Glutamatergic neuron (in vitro differentiated cells): Measurements from ENCODE around the gene DICER1. TPM values are rescaled to one million over a fixed set of nuclear protein-coding genes. Genes with fewer than 3 reads are reported as not detected.
"Not testable (repeated sequence)": the region's sequence is repeated elsewhere in the genome, so short reads cannot be mapped to it uniquely, and the experiment has no call there.

Experiments
- DNase-seq: peaks from one replicate; pipeline ENCODE4 v3.0.0; 2022
- H3K27ac Mint-ChIP-seq: one replicate; pipeline ENCODE4 v1.8.0; 2020; ENCODE audit warnings: mild to moderate bottlenecking, mixed read lengths, inconsistent platforms; ENCODE audit not compliant: unreplicated experiment
- H3K27me3 Mint-ChIP-seq: one replicate; pipeline ENCODE4 v1.8.0; 2020; ENCODE audit warnings: mild to moderate bottlenecking, moderate library complexity, mixed read lengths, inconsistent platforms; ENCODE audit not compliant: unreplicated experiment
- H3K36me3 Mint-ChIP-seq: one replicate; pipeline ENCODE4 v1.8.0; 2020; ENCODE audit warnings: mild to moderate bottlenecking, mixed read lengths, inconsistent platforms; ENCODE audit not compliant: unreplicated experiment
- H3K4me1 Mint-ChIP-seq: one replicate; pipeline ENCODE4 v1.8.0; 2020; ENCODE audit warnings: mild to moderate bottlenecking, low read depth, mixed read lengths, inconsistent platforms; ENCODE audit not compliant: unreplicated experiment
- H3K4me3 Mint-ChIP-seq: one replicate; pipeline ENCODE4 v1.8.0; 2020; ENCODE audit warnings: mild to moderate bottlenecking, mixed read lengths, inconsistent platforms; ENCODE audit not compliant: unreplicated experiment
- H3K9me3 Mint-ChIP-seq: one replicate; pipeline ENCODE4 v1.8.0; 2020; ENCODE audit warnings: mild to moderate bottlenecking, moderate library complexity, mixed read lengths, inconsistent platforms; ENCODE audit not compliant: unreplicated experiment
- long read RNA-seq: library from polyadenylated mRNA; unstranded; transcript quantifications from one replicate; pipeline ENCODE4 v2.0.0, GENCODE V29; 2020; ENCODE audit not compliant: unreplicated experiment
- total RNA-seq: library from RNA; stranded (reverse); fragmentation: NEBNext Ultra II Directional; extraction: Animal tissue kit (Norgen Biotek cat#: 25700); gene quantifications from one replicate; pipeline ENCODE4 v1.2.1, GENCODE V29; 2021; ENCODE audit not compliant: unreplicated experiment
- TF ChIP-seq, protein P1 (sequence below): fragments of 200-600 bp; sonication (generic); IDR thresholded peaks from one replicate; pipeline ENCODE4 v1.5.0; 2021; ENCODE audit not compliant: partially characterized antibody, unreplicated experiment

Gene DICER1, protein sequence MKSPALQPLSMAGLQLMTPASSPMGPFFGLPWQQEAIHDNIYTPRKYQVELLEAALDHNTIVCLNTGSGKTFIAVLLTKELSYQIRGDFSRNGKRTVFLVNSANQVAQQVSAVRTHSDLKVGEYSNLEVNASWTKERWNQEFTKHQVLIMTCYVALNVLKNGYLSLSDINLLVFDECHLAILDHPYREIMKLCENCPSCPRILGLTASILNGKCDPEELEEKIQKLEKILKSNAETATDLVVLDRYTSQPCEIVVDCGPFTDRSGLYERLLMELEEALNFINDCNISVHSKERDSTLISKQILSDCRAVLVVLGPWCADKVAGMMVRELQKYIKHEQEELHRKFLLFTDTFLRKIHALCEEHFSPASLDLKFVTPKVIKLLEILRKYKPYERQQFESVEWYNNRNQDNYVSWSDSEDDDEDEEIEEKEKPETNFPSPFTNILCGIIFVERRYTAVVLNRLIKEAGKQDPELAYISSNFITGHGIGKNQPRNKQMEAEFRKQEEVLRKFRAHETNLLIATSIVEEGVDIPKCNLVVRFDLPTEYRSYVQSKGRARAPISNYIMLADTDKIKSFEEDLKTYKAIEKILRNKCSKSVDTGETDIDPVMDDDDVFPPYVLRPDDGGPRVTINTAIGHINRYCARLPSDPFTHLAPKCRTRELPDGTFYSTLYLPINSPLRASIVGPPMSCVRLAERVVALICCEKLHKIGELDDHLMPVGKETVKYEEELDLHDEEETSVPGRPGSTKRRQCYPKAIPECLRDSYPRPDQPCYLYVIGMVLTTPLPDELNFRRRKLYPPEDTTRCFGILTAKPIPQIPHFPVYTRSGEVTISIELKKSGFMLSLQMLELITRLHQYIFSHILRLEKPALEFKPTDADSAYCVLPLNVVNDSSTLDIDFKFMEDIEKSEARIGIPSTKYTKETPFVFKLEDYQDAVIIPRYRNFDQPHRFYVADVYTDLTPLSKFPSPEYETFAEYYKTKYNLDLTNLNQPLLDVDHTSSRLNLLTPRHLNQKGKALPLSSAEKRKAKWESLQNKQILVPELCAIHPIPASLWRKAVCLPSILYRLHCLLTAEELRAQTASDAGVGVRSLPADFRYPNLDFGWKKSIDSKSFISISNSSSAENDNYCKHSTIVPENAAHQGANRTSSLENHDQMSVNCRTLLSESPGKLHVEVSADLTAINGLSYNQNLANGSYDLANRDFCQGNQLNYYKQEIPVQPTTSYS (N-terminal part only)
- 113 TPM for total RNA-seq
- long read RNA-seq, partial matches to known transcripts: 0 of 3 reads
- long read RNA-seq, other reads (novel, unspliced or antisense): 3 of 3 reads

DNA sequence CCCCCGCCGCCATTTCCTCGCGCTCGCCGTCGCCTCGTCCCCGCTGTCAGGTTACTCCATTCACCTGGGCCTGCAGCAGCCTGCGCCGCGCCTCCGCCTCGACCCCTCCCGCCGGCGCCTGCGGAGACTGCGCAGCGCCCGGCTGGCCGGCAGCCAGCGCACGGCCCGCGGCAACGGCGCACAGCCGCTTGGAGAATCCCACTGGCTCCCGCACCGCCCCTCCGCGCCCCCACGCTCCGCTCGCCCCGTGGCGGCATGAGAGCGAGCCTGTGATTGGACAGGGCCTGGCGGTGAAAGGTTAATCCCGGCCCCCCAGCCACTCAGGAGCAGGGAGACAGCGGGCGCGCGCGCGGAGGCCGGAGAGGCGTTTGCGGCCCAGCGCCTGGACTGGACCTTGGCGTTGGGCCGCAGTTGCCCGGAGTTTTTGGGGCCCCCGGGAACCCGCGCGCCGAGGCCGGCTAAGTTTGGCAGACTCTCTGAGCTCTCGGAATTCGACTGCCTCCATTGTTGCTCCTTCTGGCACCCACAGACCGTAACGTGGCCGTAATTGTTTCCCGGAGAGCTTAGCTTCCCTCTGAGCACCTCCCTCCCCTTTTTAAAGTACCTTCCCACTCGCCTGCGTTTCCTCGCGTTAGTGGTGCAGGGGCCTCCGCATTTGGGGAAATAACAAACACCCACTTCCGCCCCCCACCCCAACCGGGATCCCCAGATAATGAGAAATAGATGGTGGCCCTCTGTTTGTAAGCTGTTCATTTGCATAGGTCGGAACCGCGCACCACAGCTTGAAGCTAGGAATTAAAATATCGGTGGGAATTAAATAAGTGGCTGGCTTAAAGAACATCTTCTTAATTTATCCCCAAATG is at the start of gene DICER1:
Gene DICER1 (minus strand): TSS at position 203 of the 863 bp plus-strand sequence. CDS start 24,071 bp downstream, outside the sequence.
- no peaks in the 10 kb centered on the region for H3K36me3 Mint-ChIP-seq
- H3K4me1 Mint-ChIP-seq: peaks cover 15% of the 10 kb centered on the region
- peaks cover 7% of the 10 kb centered on the region for H3K27me3 Mint-ChIP-seq
- H3K9me3 Mint-ChIP-seq: peaks cover 10% of the 10 kb centered on the region
- H3K4me3 Mint-ChIP-seq: peak within 1 kb of the TSS; percentile 96
- TF ChIP-seq, protein P1, sequence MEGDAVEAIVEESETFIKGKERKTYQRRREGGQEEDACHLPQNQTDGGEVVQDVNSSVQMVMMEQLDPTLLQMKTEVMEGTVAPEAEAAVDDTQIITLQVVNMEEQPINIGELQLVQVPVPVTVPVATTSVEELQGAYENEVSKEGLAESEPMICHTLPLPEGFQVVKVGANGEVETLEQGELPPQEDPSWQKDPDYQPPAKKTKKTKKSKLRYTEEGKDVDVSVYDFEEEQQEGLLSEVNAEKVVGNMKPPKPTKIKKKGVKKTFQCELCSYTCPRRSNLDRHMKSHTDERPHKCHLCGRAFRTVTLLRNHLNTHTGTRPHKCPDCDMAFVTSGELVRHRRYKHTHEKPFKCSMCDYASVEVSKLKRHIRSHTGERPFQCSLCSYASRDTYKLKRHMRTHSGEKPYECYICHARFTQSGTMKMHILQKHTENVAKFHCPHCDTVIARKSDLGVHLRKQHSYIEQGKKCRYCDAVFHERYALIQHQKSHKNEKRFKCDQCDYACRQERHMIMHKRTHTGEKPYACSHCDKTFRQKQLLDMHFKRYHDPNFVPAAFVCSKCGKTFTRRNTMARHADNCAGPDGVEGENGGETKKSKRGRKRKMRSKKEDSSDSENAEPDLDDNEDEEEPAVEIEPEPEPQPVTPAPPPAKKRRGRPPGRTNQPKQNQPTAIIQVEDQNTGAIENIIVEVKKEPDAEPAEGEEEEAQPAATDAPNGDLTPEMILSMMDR: no peak
- DNase-seq: peak; percentile 98
- H3K27ac Mint-ChIP-seq: peak within 1 kb of the TSS; percentile 95

DNA sequence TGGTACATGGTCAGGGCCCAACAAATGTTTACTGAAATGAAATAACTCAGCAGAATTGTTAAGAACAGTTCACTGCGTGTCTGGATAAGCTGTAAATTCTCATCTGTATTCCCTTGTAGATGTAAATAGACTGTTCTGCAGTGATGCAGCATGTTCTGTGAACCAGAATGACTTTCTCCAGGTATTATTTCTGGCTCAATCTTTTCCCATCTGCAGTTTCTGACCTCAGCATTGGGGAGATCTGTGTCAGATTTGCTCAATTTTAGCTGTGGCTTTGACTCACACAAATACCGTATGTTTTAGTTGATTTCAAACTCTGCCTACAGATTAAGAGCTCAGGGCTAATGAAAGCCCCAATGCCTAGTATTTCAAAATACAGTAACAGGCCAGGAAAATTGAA is 49.2 kb upstream of the DICER1 start:
- TF ChIP-seq, protein P1: no peak
- no peak for DNase-seq
- Mint-ChIP-seq H3K4me3 (no peak overlapping the region), H3K9me3 (no peaks in the 10 kb centered on the region), H3K27me3 (no peaks in the 10 kb centered on the region), H3K4me1 (peaks cover 19% of the 10 kb centered on the region), H3K36me3 (peaks cover 11% of the 10 kb centered on the region), H3K27ac (no peak overlapping the region)

DNA sequence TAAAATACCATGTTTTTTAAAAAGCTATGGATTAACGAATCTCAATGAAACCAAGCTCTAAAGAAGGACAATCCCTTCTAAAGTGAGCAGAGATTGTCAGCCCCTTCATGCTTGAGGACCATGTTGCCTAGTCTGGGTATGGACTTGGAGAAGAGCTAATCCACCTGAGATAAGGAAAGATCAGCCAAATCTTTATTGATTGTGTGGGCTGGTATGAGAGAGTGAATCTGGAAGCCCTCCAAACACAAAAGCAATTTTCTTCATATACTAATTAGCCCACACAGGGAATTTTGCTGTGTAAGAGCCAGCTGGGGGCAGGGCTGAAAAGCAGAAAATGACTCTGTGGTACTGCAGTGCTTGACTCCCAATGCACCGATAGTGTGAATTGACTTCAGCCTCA is 47.4 kb upstream of the DICER1 start:
- Mint-ChIP-seq H3K36me3 (peaks cover 11% of the 10 kb centered on the region), H3K27ac (peak overlapping the region; percentile 2), H3K27me3 (peaks cover 2% of the 10 kb centered on the region), H3K9me3 (no peaks in the 10 kb centered on the region), H3K4me1 (peaks cover 25% of the 10 kb centered on the region), H3K4me3 (no peak overlapping the region)
- DNase-seq: no peak
- TF ChIP-seq, protein P1: no peak

DNA sequence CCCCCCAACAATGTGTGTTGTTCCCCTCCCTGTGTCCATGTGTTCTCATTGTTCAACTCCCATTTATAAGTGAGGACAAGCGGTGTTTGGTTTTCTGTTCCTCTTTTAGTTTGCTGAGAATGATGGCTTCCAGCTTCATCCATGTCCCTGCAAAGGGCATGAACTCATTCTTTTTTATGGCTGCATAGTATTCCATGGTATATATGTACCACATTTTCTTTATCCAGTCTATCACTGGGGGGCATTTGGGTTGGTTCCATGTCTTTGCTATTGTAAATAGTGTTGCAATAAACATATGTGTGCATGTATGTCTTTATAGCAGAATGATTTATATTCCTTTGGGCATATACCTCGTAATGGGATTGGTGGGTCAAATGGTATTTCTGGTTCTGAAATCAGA is 44.4 kb upstream of the DICER1 start:
- H3K27me3 Mint-ChIP-seq, H3K4me3 Mint-ChIP-seq, H3K27ac Mint-ChIP-seq, DNase-seq, H3K9me3 Mint-ChIP-seq: not testable (repeated sequence)
- peaks cover 18% of the 10 kb centered on the region for H3K4me1 Mint-ChIP-seq
- peaks cover 11% of the 10 kb centered on the region for H3K36me3 Mint-ChIP-seq
